Activated CD4-positive, CD25-positive, alpha-beta regulatory T cell (primary cell): ENCODE data around the gene CYP2E1.
"Not testable (repeated sequence)": the region's sequence is repeated elsewhere in the genome, so short reads cannot be mapped to it uniquely, and the experiment has no call there.

ENCODE experiments used
- DNase-seq, 4 experiments: peaks; one replicate each; lab custom pipeline; 2025; lab: John Stamatoyannopoulos, UW

The CYP2E1 gene

GRCh38 chr10:133526957-133527588 lies at the start of gene CYP2E1:
TSS of gene CYP2E1 (plus strand) at chr10:133527363. CDS start at chr10:133527396, 33 bp downstream.
- DNase-seq: no peak

DNA sequence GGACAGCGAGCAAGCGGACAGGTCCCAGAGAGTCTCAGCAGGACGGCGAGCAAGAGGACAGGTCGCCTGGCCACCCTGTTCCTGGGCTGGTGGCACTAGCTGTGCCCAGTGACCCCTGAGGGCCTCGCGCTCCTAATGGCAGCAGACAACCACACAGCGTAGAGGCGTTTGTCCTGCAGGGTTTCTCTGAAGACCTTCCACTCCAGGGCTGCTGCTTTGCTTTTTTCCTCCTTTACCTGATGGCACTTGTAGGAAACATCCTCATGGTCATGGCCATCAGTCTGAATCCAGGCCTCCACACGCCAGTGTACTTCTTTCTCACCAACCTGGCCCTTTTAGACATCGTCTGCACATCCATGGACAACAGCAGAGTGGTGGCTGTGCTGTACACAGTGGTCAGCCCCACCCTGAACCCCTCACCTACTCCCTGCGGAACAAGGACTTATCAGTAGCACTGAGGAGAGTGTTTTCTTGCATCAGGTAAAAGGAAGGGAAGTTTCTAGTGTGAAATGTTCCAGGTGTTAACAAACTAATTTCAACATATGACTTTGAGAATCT lies 46.0 kb upstream of the CYP2E1 start:
- no peak for DNase-seq

DNA sequence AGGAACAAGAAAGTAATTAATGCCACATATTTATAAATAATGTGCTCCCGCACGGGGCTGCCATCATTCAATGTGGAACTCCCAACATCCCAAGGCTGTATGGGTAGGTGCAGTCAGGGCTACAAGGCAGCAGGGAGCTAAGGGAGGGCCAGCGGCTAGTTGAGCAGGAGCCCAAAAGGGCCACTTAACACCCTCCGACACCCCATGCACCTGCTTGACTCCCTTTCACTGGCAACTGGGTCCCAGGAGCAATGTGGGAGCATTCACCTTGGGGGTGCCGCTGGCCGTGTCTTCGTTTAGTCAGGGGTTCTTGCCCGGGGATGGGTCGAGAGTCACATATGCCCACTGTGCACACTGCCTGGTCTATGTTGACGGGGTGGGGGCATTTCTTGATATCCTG lies 45.5 kb upstream of the CYP2E1 start:
- no peak for DNase-seq

- DNase-seq: no peak
These were observed 42.3 kb upstream of the CYP2E1 start for GRCh38 chr10:133484818-133485217.

DNA sequence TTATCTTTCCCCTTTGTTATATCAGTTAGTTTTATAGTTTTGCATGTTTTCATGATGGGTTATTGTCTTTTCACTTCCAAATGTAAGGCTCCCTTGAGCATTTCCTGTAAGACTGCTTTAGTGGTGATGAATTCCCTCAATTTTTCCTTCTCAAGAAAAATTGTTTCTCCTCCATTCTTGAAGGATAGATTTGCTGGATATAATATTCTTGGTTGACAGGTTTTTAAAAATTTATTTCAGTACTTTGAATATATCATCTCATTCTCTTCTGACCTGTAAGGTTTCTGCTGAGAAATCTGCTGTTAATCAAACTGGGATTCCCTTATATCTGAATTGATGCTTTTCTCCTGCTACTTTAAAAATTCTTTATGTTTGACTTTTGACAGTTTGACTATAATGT lies 40.1 kb upstream of the CYP2E1 start:
- no peak for DNase-seq

- no peak for DNase-seq
These were observed 38.8 kb upstream of the CYP2E1 start for GRCh38 chr10:133488354-133488753.

GRCh38 chr10:133489816-133490588 lies 37.2 kb upstream of the CYP2E1 start:
- no peak for DNase-seq

GRCh38 chr10:133493562-133493961 lies 33.6 kb upstream of the CYP2E1 start:
- DNase-seq: not testable (repeated sequence)

DNA sequence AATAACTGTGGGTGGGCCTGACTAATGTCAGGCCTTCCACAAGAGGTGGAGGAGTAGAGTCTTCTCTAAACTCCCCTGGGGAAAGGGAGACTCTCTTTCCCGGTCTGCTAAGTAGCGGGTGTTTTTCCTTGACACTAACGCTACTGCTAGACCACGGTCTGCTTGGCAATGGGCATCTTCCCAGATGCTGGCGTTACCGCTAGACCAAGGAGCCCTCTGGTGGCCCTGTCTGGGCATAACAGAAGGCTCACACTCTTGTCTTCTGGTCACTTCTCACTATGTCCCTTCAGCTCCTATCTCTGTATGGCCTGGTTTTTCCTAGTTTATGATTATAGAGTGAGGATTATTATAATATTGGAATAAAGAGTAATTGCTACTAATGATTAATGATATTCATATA lies 29.8 kb upstream of the CYP2E1 start:
- not testable (repeated sequence) for DNase-seq

DNA sequence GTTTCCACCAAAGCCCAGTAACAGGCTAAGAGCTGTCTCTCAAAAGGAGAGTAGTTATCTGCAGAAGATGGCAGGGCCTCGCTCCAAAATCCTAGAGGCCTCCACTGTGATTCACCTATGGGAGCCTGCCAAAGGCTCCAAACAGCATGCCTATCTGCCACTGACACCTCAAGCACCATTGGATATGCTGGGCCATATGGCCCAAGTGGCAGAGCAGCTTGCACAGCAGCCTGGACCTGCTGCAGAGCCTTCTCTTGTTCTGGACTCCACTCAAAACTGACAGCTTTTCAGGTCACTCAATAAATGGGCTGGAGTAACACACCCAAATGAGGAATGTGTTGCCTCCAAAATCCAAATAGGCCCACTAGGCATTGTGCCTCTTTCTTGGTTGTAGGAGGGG lies 28.0 kb upstream of the CYP2E1 start:
- not testable (repeated sequence) for DNase-seq

GRCh38 chr10:133500897-133501296 lies 26.3 kb upstream of the CYP2E1 start:
- not testable (repeated sequence) for DNase-seq

- DNase-seq: no peak
These were observed 17.5 kb upstream of the CYP2E1 start for GRCh38 chr10:133509700-133510099.

GRCh38 chr10:133511408-133511807 lies 15.8 kb upstream of the CYP2E1 start:
- DNase-seq: no peak

DNA sequence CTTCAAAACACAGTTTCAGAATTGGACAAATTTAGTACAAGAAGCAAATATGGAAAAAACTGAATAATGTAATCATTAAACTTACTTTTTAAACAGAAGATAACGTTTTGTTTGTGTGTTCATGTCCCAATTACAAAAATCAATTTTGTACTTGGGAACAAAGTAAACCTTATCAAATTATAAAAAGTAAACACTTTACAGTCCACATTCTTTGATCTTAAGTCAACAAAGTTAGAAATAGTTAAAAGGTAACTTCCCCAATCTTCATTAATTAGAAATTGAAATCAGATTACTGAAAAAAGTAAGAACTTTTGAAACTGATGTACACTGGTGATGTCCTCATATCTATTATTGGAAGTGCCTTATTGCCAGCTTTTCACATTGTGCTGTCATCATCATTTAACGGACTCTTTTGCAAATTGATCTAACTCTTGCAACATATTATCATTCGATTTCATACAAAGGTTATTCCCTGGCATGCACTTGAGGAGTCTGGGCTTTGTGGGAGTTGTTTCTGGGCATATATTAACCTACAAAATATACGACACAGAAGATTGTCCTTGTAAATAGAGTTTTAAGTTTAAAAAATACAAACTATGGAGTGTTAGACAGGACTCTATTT lies 15.1 kb upstream of the CYP2E1 start:
- no peak for DNase-seq

DNA sequence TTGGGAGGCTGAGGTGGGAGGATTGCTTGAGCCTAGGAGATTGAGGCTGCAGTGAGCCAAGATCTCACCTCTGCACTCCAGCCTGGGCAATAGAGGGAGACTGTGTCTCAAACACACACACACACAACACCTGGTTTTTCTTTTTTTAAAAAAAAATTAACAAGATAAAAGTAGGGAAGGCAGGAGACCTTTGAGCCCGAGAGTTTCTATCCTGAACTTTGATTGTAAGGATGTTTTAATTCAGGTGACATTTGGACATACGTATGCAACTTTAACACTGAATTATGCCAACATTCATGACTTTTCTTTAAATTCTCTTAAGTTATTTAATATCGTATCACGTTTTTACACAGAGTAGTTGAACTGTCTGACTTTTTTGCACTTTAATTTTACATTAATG lies 11.7 kb upstream of the CYP2E1 start:
- DNase-seq: no peak

DNA sequence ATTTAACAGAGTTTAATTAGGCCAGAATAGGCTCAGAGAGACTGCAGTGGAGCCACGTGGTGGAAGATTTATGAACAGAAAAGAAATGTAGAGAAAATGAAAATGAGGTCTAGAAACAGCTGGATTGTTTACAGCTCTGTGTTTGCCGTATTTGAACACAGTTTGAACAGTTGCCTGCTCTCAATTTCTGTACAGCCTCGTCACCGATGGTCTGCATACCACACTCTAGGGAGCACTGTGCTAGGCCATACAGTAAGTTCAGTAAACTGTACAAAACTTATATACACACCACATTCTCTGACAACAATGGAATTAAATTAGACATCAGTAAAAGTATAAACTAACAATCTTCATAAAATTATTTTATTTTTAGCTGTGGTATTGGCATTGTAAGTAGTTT lies 11.1 kb upstream of the CYP2E1 start:
- DNase-seq: no peak

DNA sequence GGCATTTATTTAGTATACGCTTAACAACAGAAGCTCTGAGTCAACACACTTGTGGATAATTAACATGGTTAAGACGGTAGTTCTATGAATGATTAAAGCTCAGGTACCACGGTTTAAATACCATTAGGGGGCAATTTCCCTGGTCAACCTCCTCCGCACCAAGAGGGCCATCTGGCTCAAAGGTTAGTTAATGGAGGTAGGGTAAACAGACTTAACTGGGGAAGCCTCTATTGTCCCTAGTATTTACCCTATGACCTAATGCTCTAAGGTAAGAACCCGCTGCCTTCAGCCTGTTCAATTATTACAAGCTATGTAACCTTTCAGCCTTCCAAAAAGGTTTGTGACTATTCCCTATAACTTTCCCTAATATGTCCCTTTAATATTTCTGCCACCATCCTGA lies 8.6 kb upstream of the CYP2E1 start:
- not testable (repeated sequence) for DNase-seq

DNA sequence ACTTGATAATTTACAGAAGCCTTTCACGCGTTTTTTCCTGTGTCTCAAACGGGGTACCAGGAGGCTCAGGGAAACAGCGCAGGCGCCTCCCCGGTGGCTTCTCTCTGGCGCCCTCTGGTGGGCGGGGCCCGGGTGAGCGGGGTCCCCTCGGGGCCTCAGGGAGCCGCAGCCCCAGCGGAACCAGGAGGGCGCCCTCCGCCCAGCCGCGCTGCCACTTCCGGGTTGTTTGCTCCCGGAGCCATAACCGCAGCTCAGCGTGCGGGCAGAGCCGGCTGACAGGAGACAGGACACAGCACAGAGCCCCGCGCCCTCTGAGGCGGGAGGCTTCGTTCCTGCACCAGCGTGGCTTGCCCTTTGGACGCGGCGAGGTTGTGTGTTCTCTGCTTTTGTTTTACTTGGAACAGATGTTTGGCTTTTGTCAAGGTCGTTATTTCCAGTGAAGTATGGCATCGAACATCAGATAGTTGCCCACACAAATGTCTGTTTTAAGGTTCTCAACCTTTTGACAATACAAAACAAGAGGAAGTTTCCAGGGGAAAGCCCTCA lies 6.9 kb upstream of the CYP2E1 start:
- peak; percentile 81 to 94 (median 88) for DNase-seq

DNA sequence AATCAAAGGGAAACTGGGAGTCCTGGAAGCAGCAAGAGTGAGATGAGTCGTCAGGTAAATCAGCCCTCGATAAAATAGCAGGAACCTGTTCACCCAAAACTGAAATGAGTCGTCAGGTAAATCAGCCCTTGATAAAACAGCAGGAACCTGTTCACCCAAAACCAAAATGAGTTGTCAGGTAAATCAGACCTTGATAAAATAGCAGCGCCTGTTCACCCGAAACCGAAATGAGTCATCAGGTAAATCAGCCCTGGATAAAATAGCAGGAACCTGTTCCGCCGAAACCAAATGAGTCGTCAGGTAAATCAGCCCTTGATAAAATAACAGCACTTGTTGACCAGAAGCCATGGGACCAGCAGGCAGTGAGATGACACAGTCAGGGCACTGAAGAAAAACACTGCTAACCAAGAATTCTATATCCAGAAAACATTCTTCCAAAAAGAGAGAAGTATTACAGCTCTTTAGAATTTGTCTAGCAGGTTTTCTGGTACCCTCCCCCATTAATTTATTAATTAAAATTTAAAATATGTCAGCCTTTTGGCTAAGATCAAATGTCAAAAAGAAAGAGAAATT lies 3.4 kb upstream of the CYP2E1 start:
- no peak for DNase-seq

DNA sequence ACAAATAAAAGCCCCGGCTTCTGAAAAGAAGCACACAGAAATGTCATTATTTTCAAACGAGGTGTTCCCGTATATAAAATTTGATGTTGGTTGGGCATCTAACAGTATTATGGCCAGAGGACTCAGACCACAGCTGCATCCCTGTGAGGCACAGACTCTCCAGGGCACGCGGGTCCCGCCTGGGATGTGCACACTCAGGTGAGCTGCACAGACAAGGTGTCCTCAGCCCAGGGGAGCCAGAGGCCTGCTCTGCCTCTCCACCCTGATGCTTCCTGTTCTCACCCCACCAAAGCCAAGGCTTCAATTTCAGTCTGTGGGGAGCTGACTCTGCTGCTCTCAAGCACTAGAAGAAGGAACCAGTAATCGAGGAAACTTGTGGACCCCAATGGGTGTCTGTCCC lies 1.7 kb upstream of the CYP2E1 start:
- DNase-seq: no peak

- DNase-seq: no peak
These were observed 658 bp downstream of the CYP2E1 start for GRCh38 chr10:133527771-133528271.

- no peak for DNase-seq
These were observed 1.2 kb downstream of the CYP2E1 start for GRCh38 chr10:133528296-133528844.
